Smooth muscle cell (in vitro differentiated cells): ENCODE measurements around the gene WDR18. TPM values are rescaled to one million over a fixed set of nuclear protein-coding genes. Genes with fewer than 3 reads are reported as not detected.

Source experiments
- DNase-seq: peaks from one replicate; lab custom pipeline; 2025; ENCODE audit not compliant: unreplicated experiment; lab: John Stamatoyannopoulos, UW
- H2AFZ ChIP-seq: fragments of 200-600 bp; sonication (generic); 2 replicates; pipeline ENCODE4 v1.6.0; 2016; ENCODE audit warnings: antibody characterized with exemption, low read depth, mild to moderate bottlenecking
- H3F3A ChIP-seq: fragments of 200-600 bp; sonication (generic); 2 replicates; pipeline ENCODE4 v1.6.0; 2017; ENCODE audit warnings: antibody characterized with exemption, low read depth
- H3K27ac ChIP-seq: fragments of 200-600 bp; sonication (generic); 2 replicates; pipeline ENCODE4 v1.5.1; 2016; ENCODE audit warnings: low read depth, mild to moderate bottlenecking
- H3K27me3 ChIP-seq: fragments of 200-600 bp; sonication (generic); 2 replicates; pipeline ENCODE4 v1.6.1; 2016; ENCODE audit warnings: low read depth, mild to moderate bottlenecking
- H3K36me3 ChIP-seq: fragments of 200-600 bp; sonication (generic); 2 replicates; pipeline ENCODE4 v1.5.1; 2016; ENCODE audit warnings: low read depth
- H3K4me1 ChIP-seq: fragments of 200-600 bp; sonication (generic); 2 replicates; pipeline ENCODE4 v1.5.1; 2016; ENCODE audit warnings: low read depth
- H3K4me2 ChIP-seq: fragments of 200-600 bp; sonication (generic); 2 replicates; pipeline ENCODE4 v1.6.0; 2016; ENCODE audit warnings: mild to moderate bottlenecking
- H3K4me3 ChIP-seq: fragments of 200-600 bp; sonication (generic); 2 replicates; pipeline ENCODE4 v1.5.1; 2016; ENCODE audit warnings: mild to moderate bottlenecking
- H3K79me2 ChIP-seq: fragments of 200-600 bp; sonication (generic); 2 replicates; pipeline ENCODE4 v1.6.0; 2016; ENCODE audit warnings: low read depth, mild to moderate bottlenecking
- H3K9ac ChIP-seq: fragments of 200-600 bp; sonication (generic); 2 replicates; pipeline ENCODE4 v1.6.0; 2016; ENCODE audit warnings: low read depth
- H3K9me3 ChIP-seq: fragments of 200-600 bp; sonication (generic); replicated peaks from 2 replicates; pipeline ENCODE4 v1.5.1; 2016; ENCODE audit warnings: low read depth
- H4K20me1 ChIP-seq: fragments of 200-600 bp; sonication (generic); 2 replicates; pipeline ENCODE4 v1.6.0; 2016; ENCODE audit warnings: low read depth
- CTCF ChIP-seq: fragments of 200-600 bp; sonication (generic); IDR thresholded peaks from 2 replicates; pipeline ENCODE4 v1.5.1; 2017; ENCODE audit warnings: borderline replicate concordance, mild to moderate bottlenecking, antibody characterized with exemption; ENCODE audit not compliant: insufficient read depth, poor library complexity, severe bottlenecking
- WGBS: methylation state at CpG from one replicate; pipeline ENCODE4 v1.1.7; 2016; ENCODE audit warnings: low lambda C conversion rate; 5-methylcytosine and 5-hydroxymethylcytosine counted together
- polyA plus RNA-seq: library from polyadenylated mRNA; unstranded; fragments of >200 nt; fragmentation: Nextera tagmentation; extraction: Ambion mirVana; gene quantifications from 2 replicates; pipeline ENCODE4 v1.2.1, GENCODE V29; 2016
- total RNA-seq: library from RNA; depleted of rRNA; stranded (reverse); fragments of >200 nt; gene quantifications from 2 replicates; pipeline ENCODE4 v1.2.3, GENCODE V29; 2014

WDR18 gene
- total and polyA plus RNA-seq, 2 experiments from 2014 or later: 69.4 to 160 TPM

GRCh38 chr19:1009041-1009980 lies 25.2 kb downstream of the WDR18 start:
- no peaks in the 10 kb centered on the region for H3K9me3 ChIP-seq
- no peak for TF ChIP-seq CTCF
- WGBS: 94% methylated on average over 76 of the region's 92 CpGs

GRCh38 chr19:1009981-1010538 lies 25.9 kb downstream of the WDR18 start:
- no peak for DNase-seq
- H3K27ac ChIP-seq: no peak overlapping the region

More at GRCh38 chr19:1009041-1009980, 25.2 kb downstream of the WDR18 start:
- peaks cover 14% of the 10 kb centered on the region for H3K79me2 ChIP-seq
- H4K20me1 ChIP-seq: peaks cover 19% of the 10 kb centered on the region
- DNase-seq: no peak
- H2AFZ ChIP-seq: no peak overlapping the region
- no peak overlapping the region for H3K27ac ChIP-seq
- no peaks in the 10 kb centered on the region for H3K27me3 ChIP-seq
- H3F3A ChIP-seq: no peaks in the 10 kb centered on the region
- H3K4me2 ChIP-seq: no peak overlapping the region
- H3K4me3 ChIP-seq: no peak overlapping the region
- no peaks in the 10 kb centered on the region for H3K4me1 ChIP-seq
- H3K9ac ChIP-seq: no peak overlapping the region
- H3K36me3 ChIP-seq: no peaks in the 10 kb centered on the region

GRCh38 chr19:1010586-1011510 lies 26.7 kb downstream of the WDR18 start:
- H3K27me3 ChIP-seq: no peaks in the 10 kb centered on the region
- no peak overlapping the region for H3K9ac ChIP-seq
- no peaks in the 10 kb centered on the region for H3K9me3 ChIP-seq
- H3K4me1 ChIP-seq: peaks cover 3% of the 10 kb centered on the region
- H4K20me1 ChIP-seq: peaks cover 35% of the 10 kb centered on the region
- no peak overlapping the region for H2AFZ ChIP-seq
- WGBS: 96% methylated on average over 35 of the region's 56 CpGs
- no peak for DNase-seq
- no peak overlapping the region for H3K27ac ChIP-seq
- H3K79me2 ChIP-seq: peaks cover 30% of the 10 kb centered on the region
- H3K4me2 ChIP-seq: no peak overlapping the region
- no peak overlapping the region for H3K4me3 ChIP-seq
- no peak for TF ChIP-seq CTCF
- H3K36me3 ChIP-seq: no peaks in the 10 kb centered on the region
- no peaks in the 10 kb centered on the region for H3F3A ChIP-seq

More at GRCh38 chr19:1009981-1010538, 25.9 kb downstream of the WDR18 start:
- WGBS: 96% methylated on average over 28 of the region's 29 CpGs
- Histone ChIP-seq H2AFZ (no peak overlapping the region), H4K20me1 (peaks cover 27% of the 10 kb centered on the region), H3K4me3 (no peak overlapping the region), H3K4me2 (no peak overlapping the region), H3K4me1 (no peaks in the 10 kb centered on the region), H3K27me3 (no peaks in the 10 kb centered on the region), H3K9ac (no peak overlapping the region), H3K9me3 (no peaks in the 10 kb centered on the region), H3F3A (no peaks in the 10 kb centered on the region), H3K36me3 (no peaks in the 10 kb centered on the region), H3K79me2 (peaks cover 22% of the 10 kb centered on the region)
- no peak for TF ChIP-seq CTCF
